ENCODE results near the gene CDC73.

CDC73 gene

GRCh38 chr1:193121616-193122593, at the start of gene CDC73:
CDC73 (plus strand) TSS chr1:193122031; CDS start chr1:193122201, 170 bp downstream.
- peak; percentile 57 for DNase-seq

- DNase-seq, result no peak
Observed at GRCh38 chr1:193077991-193078390, 43.8 kb upstream of the CDC73 start.

- no peak for DNase-seq
Observed at GRCh38 chr1:193079187-193079586, 42.6 kb upstream of the CDC73 start.

GRCh38 chr1:193083365-193084088, 38.3 kb upstream of the CDC73 start:
- DNase-seq, result no peak

- no peak for DNase-seq
Observed at GRCh38 chr1:193085263-193085662, 36.6 kb upstream of the CDC73 start.

GRCh38 chr1:193086342-193086741, 35.5 kb upstream of the CDC73 start:
- no peak for DNase-seq

GRCh38 chr1:193087893-193088292, 33.9 kb upstream of the CDC73 start:
- DNase-seq, result no peak

- no peak for DNase-seq
Observed at GRCh38 chr1:193090865-193091264, 31.0 kb upstream of the CDC73 start.

- DNase-seq, result no peak
Observed at GRCh38 chr1:193094112-193094511, 27.7 kb upstream of the CDC73 start.

- no peak for DNase-seq
Observed at GRCh38 chr1:193102662-193103061, 19.2 kb upstream of the CDC73 start.

- DNase-seq, result no peak
Observed at GRCh38 chr1:193103759-193104501, 17.9 kb upstream of the CDC73 start.

GRCh38 chr1:193104502-193104906, 17.3 kb upstream of the CDC73 start:
- DNase-seq, result peak; percentile 22

- peak; percentile 41 for DNase-seq
Observed at GRCh38 chr1:193104907-193105820, 16.7 kb upstream of the CDC73 start, which contains the start of gene GLRX2. GLRX2 (minus strand) TSS chr1:193105414; CDS start chr1:193105382, 32 bp downstream.

- no peak for DNase-seq
Observed at GRCh38 chr1:193105821-193106177, 16.0 kb upstream of the CDC73 start.

GRCh38 chr1:193108471-193108870, 13.4 kb upstream of the CDC73 start:
- DNase-seq, result no peak

- no peak for DNase-seq
Observed at GRCh38 chr1:193109619-193110018, 12.2 kb upstream of the CDC73 start.

- DNase-seq, result no peak
Observed at GRCh38 chr1:193110246-193110645, 11.6 kb upstream of the CDC73 start.

GRCh38 chr1:193110864-193111263, 11.0 kb upstream of the CDC73 start:
- DNase-seq, result no peak

GRCh38 chr1:193111641-193112090, 10.2 kb upstream of the CDC73 start:
- no peak for DNase-seq

- DNase-seq, result no peak
Observed at GRCh38 chr1:193113258-193113991, 8.4 kb upstream of the CDC73 start.

- no peak for DNase-seq
Observed at GRCh38 chr1:193113992-193114332, 7.9 kb upstream of the CDC73 start.

All from NCI-H524 treated with DMSO at 0.1 percent for 48 hours (cell line).